Measurements from ENCODE around the gene MPV17L. TPM values are rescaled to one million over a fixed set of nuclear protein-coding genes. Genes with fewer than 3 reads are reported as not detected.

The MPV17L gene
- total and polyA plus RNA-seq, 7 donors, result 5.6 to 30.3 (median 6.3) TPM

Other genes with a start within 250 kb of the MPV17L start
- 10 to 100 TPM in 3 of 4 donors, 1 to 10 TPM in 1; 8.0 to 18.7 (median 11.0) TPM for gene NPIPA5, start 17.5 kb upstream of the MPV17L start, total RNA-seq
- 10 to 100 TPM in 2 of 3 donors, 1 to 10 TPM in 1; 1.5 to 22.1 (median 16.0) TPM for gene NPIPA5, start 17.5 kb upstream of the MPV17L start, polyA plus RNA-seq
- 100 to 1,000 TPM in 2 of 4 donors, 10 to 100 TPM in 2; 31.3 to 133 (median 84.6) TPM for gene BMERB1, start 38.8 kb downstream of the MPV17L start, total RNA-seq
- gene BMERB1, start 38.8 kb downstream of the MPV17L start, polyA plus RNA-seq, result 10 to 100 TPM; 26.6 to 83.8 (median 38.3) TPM
- 10 to 100 TPM; 41.7 to 91.5 (median 51.3) TPM for gene MARF1, start 247.4 kb downstream of the MPV17L start, total RNA-seq
- 10 to 100 TPM; 13.4 to 35.1 (median 17.0) TPM for gene MARF1, start 247.4 kb downstream of the MPV17L start, polyA plus RNA-seq